ENCODE measurements around the gene AVPR2. TPM values are rescaled to one million over a fixed set of nuclear protein-coding genes. Genes with fewer than 3 reads are reported as not detected.

Gene AVPR2
- total and polyA plus RNA-seq, 7 experiments from 2014 or later: 0.29 TPM; not detected in 6

- POLR2A ChIA-PET: interaction anchor here (0.8 to 21.0 kb wide), 3 partner anchors 20 to 68 kb away, joined by 3 to 384 read pairs (median 63); partner anchors contain the start of genes ARHGAP4, HCFC1 and NAA10
- H3K4me1 Mint-ChIP-seq: peaks cover 6 to 30% (median 20%) of the 10 kb centered on the region in 7 donors
- Histone ChIP-seq H3K9me3 (ENCODE audit: control insufficient read depth in 2 of 3, low read length in 3 of 3) (no peaks in the 10 kb centered on the region), H3K4me3 (ENCODE audit: low read length) (no peak overlapping the region), H3K27me3 (ENCODE audit: control insufficient read depth in 2 of 2, insufficient read depth in 2 of 2, low read length in 2 of 2) (no peaks in the 10 kb centered on the region), H3K36me3 (ENCODE audit: control insufficient read depth in 2 of 3, insufficient read depth in 3 of 3, low read length in 3 of 3) (peaks cover 0 to 29% (median 2%) of the 10 kb centered on the region in 3 experiments), H3K27ac (ENCODE audit: low read depth, low read length) (no peak overlapping the region), H3K4me1 (ENCODE audit: control insufficient read depth in 2 of 2, insufficient read depth in 2 of 2, low read length in 2 of 2) (peaks cover 3 to 9% of the 10 kb centered on the region in 2 donors)
- peak; percentile 58 to 83 (median 78) for DNase-seq
- peak overlapping the region; percentile 26 to 94 (median 87) for H3K27ac Mint-ChIP-seq
- intact Hi-C loops (cut with micrococcal nuclease): loop anchor here (1.0 to 5.0 kb wide), 8 partner anchors 12 to 183 kb away; partner anchors contain the start of genes PLXNB3 (in 2 of the 2), IDH3G (in 1 of the 2), NAA10 (in 1 of the 2) and SSR4 (in 1 of the 2)
- CTCF ChIA-PET: interaction anchor here (0.6 to 10.9 kb wide), 11 partner anchors 8 to 318 kb away, joined by 3 to 168 read pairs (median 7); partner anchors contain the start of genes ARHGAP4 and PLXNB3
- no peaks in the 10 kb centered on the region for H3K9me3 Mint-ChIP-seq
- H3K4me3 Mint-ChIP-seq: peak overlapping the region; percentile 0 to 69 (median 32)
- H3K27me3 Mint-ChIP-seq: no peaks in the 10 kb centered on the region
- peak; percentile 93 for ATAC-seq
- H3K36me3 Mint-ChIP-seq: peaks cover 0 to 32% (median 7%) of the 10 kb centered on the region in 5 donors
These were observed 42.7 kb downstream of the AVPR2 start for GRCh38 chrX:153947009-153947769.

- Histone ChIP-seq H3K27me3 (ENCODE audit: control insufficient read depth in 2 of 2, insufficient read depth in 2 of 2, low read length in 2 of 2) (no peaks in the 10 kb centered on the region), H3K36me3 (ENCODE audit: control insufficient read depth in 2 of 3, insufficient read depth in 3 of 3, low read length in 3 of 3) (peaks cover 0 to 38% (median 2%) of the 10 kb centered on the region in 3 experiments), H3K4me1 (ENCODE audit: control insufficient read depth in 2 of 2, insufficient read depth in 2 of 2, low read length in 2 of 2) (peaks cover 6 to 12% of the 10 kb centered on the region in 2 donors), H3K4me3 (ENCODE audit: low read length) (no peak overlapping the region), H3K27ac (ENCODE audit: low read depth, low read length) (peak overlapping the region; percentile 48), H3K9me3 (ENCODE audit: control insufficient read depth in 2 of 3, low read length in 3 of 3) (no peaks in the 10 kb centered on the region)
- Mint-ChIP-seq H3K27me3 (no peaks in the 10 kb centered on the region), H3K4me1 (peaks cover 6 to 33% (median 20%) of the 10 kb centered on the region in 7 donors), H3K36me3 (peaks cover 0 to 32% (median 7%) of the 10 kb centered on the region in 5 donors), H3K9me3 (no peaks in the 10 kb centered on the region), H3K27ac (peak overlapping the region in 7 of 9 donors; percentile 33 to 94 (median 71)), H3K4me3 (peak overlapping the region in 1 of 10 donors; percentile 53)
- ChIA-PET CTCF (interaction anchor here (0.6 to 10.9 kb wide), 8 partner anchors 8 to 589 kb away, joined by 3 to 168 read pairs (median 8); partner anchors contain the start of genes ARHGAP4 and PLXNB3), POLR2A (interaction anchor here (0.8 to 21.0 kb wide), 3 partner anchors 21 to 41 kb away, joined by 3 to 384 read pairs (median 63); partner anchors contain the start of genes ARHGAP4, HCFC1 and NAA10)
- DNase-seq: no peak
- ATAC-seq: no peak
- intact Hi-C loops (cut with micrococcal nuclease): loop anchor here in 1 of 2 donors (2.0 to 5.0 kb wide), 2 partner anchors 41 to 1007 kb away; no protein-coding TSS in a partner anchor
These were observed 43.6 kb downstream of the AVPR2 start for GRCh38 chrX:153948002-153948466.

- H3K9me3 ChIP-seq (ENCODE audit: control insufficient read depth in 2 of 3, low read length in 3 of 3): no peaks in the 10 kb centered on the region
- intact Hi-C loops (cut with micrococcal nuclease): loop anchor here in 1 of 2 donors (2.0 to 5.0 kb wide), 2 partner anchors 42 to 1008 kb away; no protein-coding TSS in a partner anchor
- H3K27ac ChIP-seq (ENCODE audit: low read depth, low read length): peak overlapping the region; percentile 55
- POLR2A ChIA-PET: interaction anchor here (0.6 to 21.0 kb wide), 4 partner anchors 20 to 196 kb away, joined by 3 to 384 read pairs (median 33); partner anchors contain the start of genes ARHGAP4, HCFC1 and NAA10
- Mint-ChIP-seq H3K27ac (peak overlapping the region in 8 of 9 donors; percentile 49 to 94 (median 72)), H3K9me3 (no peaks in the 10 kb centered on the region), H3K27me3 (no peaks in the 10 kb centered on the region), H3K4me1 (peaks cover 6 to 33% (median 16%) of the 10 kb centered on the region in 7 donors), H3K36me3 (peaks cover 0 to 33% (median 7%) of the 10 kb centered on the region in 5 donors), H3K4me3 (peak overlapping the region in 5 of 10 donors; percentile 35 to 54 (median 45))
- no peak overlapping the region for H3K4me3 ChIP-seq (ENCODE audit: low read length)
- CTCF ChIA-PET: interaction anchor here (0.6 to 10.9 kb wide), 9 partner anchors 16 to 458 kb away, joined by 3 to 168 read pairs (median 5); partner anchors contain the start of genes ARHGAP4 and PLXNB3
- ATAC-seq (no peak), DNase-seq (no peak)
- H3K36me3 ChIP-seq (ENCODE audit: control insufficient read depth in 2 of 3, insufficient read depth in 3 of 3, low read length in 3 of 3): peaks cover 0 to 48% (median 2%) of the 10 kb centered on the region in 3 experiments
- H3K27me3 ChIP-seq (ENCODE audit: control insufficient read depth in 2 of 2, insufficient read depth in 2 of 2, low read length in 2 of 2): no peaks in the 10 kb centered on the region
- peaks cover 8 to 15% of the 10 kb centered on the region in 2 donors for H3K4me1 ChIP-seq (ENCODE audit: control insufficient read depth in 2 of 2, insufficient read depth in 2 of 2, low read length in 2 of 2)
These were observed 44.7 kb downstream of the AVPR2 start for GRCh38 chrX:153948847-153949805.

- ATAC-seq (no peak), DNase-seq (no peak)
These were observed 45.7 kb downstream of the AVPR2 start for GRCh38 chrX:153950127-153950526.

GRCh38 chrX:153951683-153952372 lies 47.4 kb downstream of the AVPR2 start:
- no peak overlapping the region for H3K27ac Mint-ChIP-seq
- H3K27me3 ChIP-seq (ENCODE audit: control insufficient read depth in 2 of 2, insufficient read depth in 2 of 2, low read length in 2 of 2): no peaks in the 10 kb centered on the region
- H3K4me1 Mint-ChIP-seq: peaks cover 6 to 33% (median 16%) of the 10 kb centered on the region in 7 donors
- H3K4me3 ChIP-seq (ENCODE audit: low read length): no peak overlapping the region
- no peak overlapping the region for H3K4me3 Mint-ChIP-seq
- peaks cover 0 to 75% (median 2%) of the 10 kb centered on the region in 3 experiments for H3K36me3 ChIP-seq (ENCODE audit: control insufficient read depth in 2 of 3, insufficient read depth in 3 of 3, low read length in 3 of 3)
- H3K36me3 Mint-ChIP-seq: peaks cover 0 to 51% (median 6%) of the 10 kb centered on the region in 5 donors
- ATAC-seq (no peak), DNase-seq (no peak)
- intact Hi-C loops (cut with micrococcal nuclease): loop anchor here (2.0 to 5.0 kb wide), 3 partner anchors 15 to 400 kb away; partner anchors contain the start of gene ARHGAP4 (in 1 of the 2)
- peaks cover 8 to 15% of the 10 kb centered on the region in 2 donors for H3K4me1 ChIP-seq (ENCODE audit: control insufficient read depth in 2 of 2, insufficient read depth in 2 of 2, low read length in 2 of 2)
- H3K9me3 Mint-ChIP-seq: no peaks in the 10 kb centered on the region
- ChIA-PET CTCF (interaction anchor here (2.1 to 10.9 kb wide), 2 partner anchors 26 to 188 kb away, joined by 8 to 168 read pairs; partner anchors contain the start of genes ARHGAP4 and PLXNB3), POLR2A (interaction anchor here (7.7 to 21.0 kb wide), 2 partner anchors 17 to 25 kb away, joined by 63 to 384 read pairs; partner anchors contain the start of genes ARHGAP4, HCFC1 and NAA10)
- H3K9me3 ChIP-seq (ENCODE audit: control insufficient read depth in 2 of 3, low read length in 3 of 3): no peaks in the 10 kb centered on the region
- H3K27me3 Mint-ChIP-seq: no peaks in the 10 kb centered on the region
- H3K27ac ChIP-seq (ENCODE audit: low read depth, low read length): no peak overlapping the region

More at GRCh38 chrX:153950127-153950526, 45.7 kb downstream of the AVPR2 start:
- H3K9me3 Mint-ChIP-seq: no peaks in the 10 kb centered on the region
- ChIA-PET POLR2A (interaction anchor here (1.1 to 21.0 kb wide), 3 partner anchors 19 to 186 kb away, joined by 5 to 384 read pairs (median 63); partner anchors contain the start of genes ARHGAP4, HCFC1, NAA10 and PLXNB3), CTCF (interaction anchor here (0.7 to 10.9 kb wide), 8 partner anchors 11 to 187 kb away, joined by 3 to 168 read pairs (median 5); partner anchors contain the start of genes ARHGAP4 and PLXNB3)
- Histone ChIP-seq H3K27ac (ENCODE audit: low read depth, low read length) (no peak overlapping the region), H3K4me3 (ENCODE audit: low read length) (no peak overlapping the region), H3K27me3 (ENCODE audit: control insufficient read depth in 2 of 2, insufficient read depth in 2 of 2, low read length in 2 of 2) (no peaks in the 10 kb centered on the region), H3K4me1 (ENCODE audit: control insufficient read depth in 2 of 2, insufficient read depth in 2 of 2, low read length in 2 of 2) (peaks cover 8 to 15% of the 10 kb centered on the region in 2 donors), H3K9me3 (ENCODE audit: control insufficient read depth in 2 of 3, low read length in 3 of 3) (no peaks in the 10 kb centered on the region), H3K36me3 (ENCODE audit: control insufficient read depth in 2 of 3, insufficient read depth in 3 of 3, low read length in 3 of 3) (peaks cover 0 to 58% (median 2%) of the 10 kb centered on the region in 3 experiments)
- peak overlapping the region in 4 of 9 donors; percentile 9 to 80 (median 35) for H3K27ac Mint-ChIP-seq
- H3K36me3 Mint-ChIP-seq: peaks cover 0 to 37% (median 5%) of the 10 kb centered on the region in 5 donors
- peak overlapping the region in 1 of 10 donors; percentile 12 for H3K4me3 Mint-ChIP-seq
- H3K27me3 Mint-ChIP-seq: no peaks in the 10 kb centered on the region
- intact Hi-C loops (cut with micrococcal nuclease): loop anchor here in 1 of 2 donors (5.0 kb wide), 1 partner anchor 398 kb away; no protein-coding TSS in a partner anchor
- peaks cover 6 to 33% (median 16%) of the 10 kb centered on the region in 7 donors for H3K4me1 Mint-ChIP-seq
